ENCODE data around the gene PATZ1.

- no peak for TF ChIP-seq POLR2A (IDR thresholded peaks at IDR 0.05)
- TF ChIP-seq, protein P1, sequence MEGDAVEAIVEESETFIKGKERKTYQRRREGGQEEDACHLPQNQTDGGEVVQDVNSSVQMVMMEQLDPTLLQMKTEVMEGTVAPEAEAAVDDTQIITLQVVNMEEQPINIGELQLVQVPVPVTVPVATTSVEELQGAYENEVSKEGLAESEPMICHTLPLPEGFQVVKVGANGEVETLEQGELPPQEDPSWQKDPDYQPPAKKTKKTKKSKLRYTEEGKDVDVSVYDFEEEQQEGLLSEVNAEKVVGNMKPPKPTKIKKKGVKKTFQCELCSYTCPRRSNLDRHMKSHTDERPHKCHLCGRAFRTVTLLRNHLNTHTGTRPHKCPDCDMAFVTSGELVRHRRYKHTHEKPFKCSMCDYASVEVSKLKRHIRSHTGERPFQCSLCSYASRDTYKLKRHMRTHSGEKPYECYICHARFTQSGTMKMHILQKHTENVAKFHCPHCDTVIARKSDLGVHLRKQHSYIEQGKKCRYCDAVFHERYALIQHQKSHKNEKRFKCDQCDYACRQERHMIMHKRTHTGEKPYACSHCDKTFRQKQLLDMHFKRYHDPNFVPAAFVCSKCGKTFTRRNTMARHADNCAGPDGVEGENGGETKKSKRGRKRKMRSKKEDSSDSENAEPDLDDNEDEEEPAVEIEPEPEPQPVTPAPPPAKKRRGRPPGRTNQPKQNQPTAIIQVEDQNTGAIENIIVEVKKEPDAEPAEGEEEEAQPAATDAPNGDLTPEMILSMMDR (IDR thresholded peaks at IDR 0.05) = no peak
These were observed 47.7 kb upstream of the PATZ1 start for GRCh38 chr22:31393893-31394292.
